NCI-H2081 (cell line): ENCODE measurements around the gene CTPS1.

Experiments
- DNase-seq, 2 experiments: peaks; one replicate each; lab custom pipeline; 2025; lab: John Stamatoyannopoulos, UW

Gene CTPS1

GRCh38 chr1:40979241-40980067 is at the start of gene CTPS1:
TSS of gene CTPS1 (plus strand) at chr1:40979696. CDS start at chr1:40983291, 3,595 bp downstream.
- peak; percentile 98 for DNase-seq

GRCh38 chr1:40930174-40930964 is 49.1 kb upstream of the CTPS1 start:
- peak in 1 of 2 experiments; percentile 26 for DNase-seq

GRCh38 chr1:40931601-40932000 is 47.9 kb upstream of the CTPS1 start:
- DNase-seq = no peak

GRCh38 chr1:40932006-40932405 is 47.5 kb upstream of the CTPS1 start:
- peak in 1 of 2 experiments; percentile 55 for DNase-seq

GRCh38 chr1:40936931-40937339 is 42.6 kb upstream of the CTPS1 start:
- DNase-seq = peak in 1 of 2 experiments; percentile 42

- no peak for DNase-seq
These were observed 41.1 kb upstream of the CTPS1 start for GRCh38 chr1:40938393-40938792.

GRCh38 chr1:40939320-40940059 is 40.0 kb upstream of the CTPS1 start:
- no peak for DNase-seq

GRCh38 chr1:40944326-40944725 is 35.2 kb upstream of the CTPS1 start:
- DNase-seq = no peak

GRCh38 chr1:40944841-40945430 is 34.6 kb upstream of the CTPS1 start:
- DNase-seq = no peak

- DNase-seq = no peak
These were observed 34.0 kb upstream of the CTPS1 start for GRCh38 chr1:40945491-40945973.

GRCh38 chr1:40948741-40949443 is 30.6 kb upstream of the CTPS1 start:
- peak; percentile 62 to 64 for DNase-seq

GRCh38 chr1:40949563-40949962 is 29.9 kb upstream of the CTPS1 start:
- no peak for DNase-seq

- peak; percentile 85 to 87 for DNase-seq
These were observed 27.4 kb upstream of the CTPS1 start for GRCh38 chr1:40951943-40952743.

- no peak for DNase-seq
These were observed 26.7 kb upstream of the CTPS1 start for GRCh38 chr1:40952744-40953315.

GRCh38 chr1:40954626-40955025 is 24.9 kb upstream of the CTPS1 start:
- no peak for DNase-seq

- no peak for DNase-seq
These were observed 24.2 kb upstream of the CTPS1 start for GRCh38 chr1:40955266-40955665.

GRCh38 chr1:40956407-40956806 is 23.1 kb upstream of the CTPS1 start:
- DNase-seq = no peak

GRCh38 chr1:40958210-40958609 is 21.3 kb upstream of the CTPS1 start:
- no peak for DNase-seq

GRCh38 chr1:40965531-40965930 is 14.0 kb upstream of the CTPS1 start:
- no peak for DNase-seq

GRCh38 chr1:40966417-40966816 is 13.1 kb upstream of the CTPS1 start:
- DNase-seq = no peak
